SK-N-MC (cell line): ENCODE results near the gene ACO2.

Experiments
- EZH2 ChIP-seq: fragments of 200-600 bp; sonication (generic); IDR thresholded peaks from one replicate; pipeline ENCODE4 v1.6.1; 2017; ENCODE audit warnings: antibody characterized with exemption
- FOXP2 ChIP-seq: optimal IDR thresholded peaks from 2 replicates; pipeline ENCODE3; 2011; ENCODE audit warnings: mild to moderate bottlenecking, moderate library complexity; ENCODE audit not compliant: insufficient read depth; ENCODE audit errors: extremely low read length, control extremely low read depth
- POLR2AphosphoS5 ChIP-seq: IDR thresholded peaks from 2 replicates; pipeline ENCODE4 v1.6.1; 2012; ENCODE audit warnings: mild to moderate bottlenecking, low read depth, low read length, borderline replicate concordance

DNA sequence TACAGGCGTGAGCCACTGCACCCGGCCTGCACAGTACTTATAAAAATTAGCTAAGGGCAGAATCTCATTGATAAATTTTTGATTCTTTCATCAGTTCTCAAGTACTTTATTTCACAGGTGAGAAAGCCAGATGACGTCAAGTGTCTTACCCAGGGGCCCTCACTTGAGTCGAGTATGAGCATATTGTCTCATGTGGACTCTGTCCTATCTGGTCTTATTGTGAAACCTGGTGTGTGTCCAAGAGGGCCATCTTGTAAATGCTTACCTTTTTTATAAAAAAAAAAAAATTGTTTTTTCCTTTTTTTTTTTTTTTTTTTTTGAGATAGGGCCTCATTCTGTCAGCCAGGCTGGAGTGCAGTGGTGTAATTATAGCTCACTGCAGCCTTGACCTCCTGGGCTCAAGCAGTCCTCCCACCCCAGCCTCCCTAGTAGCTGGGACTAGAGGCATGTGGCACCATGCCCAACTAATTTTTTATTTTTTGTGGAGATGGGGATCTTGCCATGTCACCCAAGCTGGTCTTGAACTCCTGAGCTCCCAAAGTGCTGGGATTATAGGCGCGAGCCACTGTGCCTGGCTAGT lies 6.0 kb downstream of the ACO2 start:
- TF ChIP-seq POLR2AphosphoS5 (no peak), EZH2 (no peak), FOXP2 (no peak)
